ENCODE results near the gene WDR18.

Gene WDR18

GRCh38 chr19:971795-972194 is 12.3 kb upstream of the WDR18 start:
- H3K79me2 ChIP-seq (ENCODE audit: low read length), result no peaks in the 10 kb centered on the region
- H3K4me1 ChIP-seq (ENCODE audit: low read length), result no peaks in the 10 kb centered on the region
- no peak overlapping the region for H3K4me3 ChIP-seq (ENCODE audit: low read length)
- H3F3A ChIP-seq (ENCODE audit: insufficient read depth, low read length), result no peaks in the 10 kb centered on the region
- no peak overlapping the region for H3K9ac ChIP-seq (ENCODE audit: low read length)
- TF ChIP-seq EZH2 (optimal IDR thresholded peaks at IDR 0.05; ENCODE audit: low read depth, low read length) (no peak), CTCF (IDR thresholded peaks at IDR 0.05; ENCODE audit: low read length) (no peak), EZH2phosphoT487 (IDR thresholded peaks at IDR 0.05; ENCODE audit: low read length) (no peak)
- no peak for DNase-seq
- no peaks in the 10 kb centered on the region for H3K27me3 ChIP-seq (replicated peaks; ENCODE audit: insufficient read depth, low read length)
- no peak overlapping the region for H3K27ac ChIP-seq (ENCODE audit: low read length)
- H3K9me3 ChIP-seq (replicated peaks; ENCODE audit: insufficient read depth, low read length), result no peaks in the 10 kb centered on the region
- H4K20me1 ChIP-seq (ENCODE audit: insufficient read depth, low read length), result no peaks in the 10 kb centered on the region
- no peak overlapping the region for H3K4me2 ChIP-seq (ENCODE audit: low read depth, low read length)
- H3K9me2 ChIP-seq (replicated peaks; ENCODE audit: insufficient read depth, low read length), result no peaks in the 10 kb centered on the region
- peaks cover 16% of the 10 kb centered on the region for H3K36me3 ChIP-seq (replicated peaks; ENCODE audit: insufficient read depth, low read length)
- no peak overlapping the region for H2AFZ ChIP-seq (ENCODE audit: low read length)

- Histone ChIP-seq H3K4me1 (ENCODE audit: low read length) (no peaks in the 10 kb centered on the region), H3K9me3 (replicated peaks; ENCODE audit: insufficient read depth, low read length) (no peaks in the 10 kb centered on the region), H3K27ac (ENCODE audit: low read length) (no peak overlapping the region), H3K9me2 (replicated peaks; ENCODE audit: insufficient read depth, low read length) (no peaks in the 10 kb centered on the region), H3K36me3 (replicated peaks; ENCODE audit: insufficient read depth, low read length) (peaks cover 16% of the 10 kb centered on the region), H3K4me2 (ENCODE audit: low read depth, low read length) (no peak overlapping the region), H3K9ac (ENCODE audit: low read length) (no peak overlapping the region), H3K4me3 (ENCODE audit: low read length) (no peak overlapping the region), H2AFZ (ENCODE audit: low read length) (no peak overlapping the region), H3K27me3 (replicated peaks; ENCODE audit: insufficient read depth, low read length) (no peaks in the 10 kb centered on the region), H4K20me1 (ENCODE audit: insufficient read depth, low read length) (no peaks in the 10 kb centered on the region), H3K79me2 (ENCODE audit: low read length) (no peaks in the 10 kb centered on the region), H3F3A (ENCODE audit: insufficient read depth, low read length) (no peaks in the 10 kb centered on the region)
- no peak for DNase-seq
- no peak for TF ChIP-seq CTCF (IDR thresholded peaks at IDR 0.05; ENCODE audit: low read length)
- TF ChIP-seq EZH2 (optimal IDR thresholded peaks at IDR 0.05; ENCODE audit: low read depth, low read length), result no peak
- TF ChIP-seq EZH2phosphoT487 (IDR thresholded peaks at IDR 0.05; ENCODE audit: low read length), result no peak
Observed at GRCh38 chr19:972281-972680, 11.9 kb upstream of the WDR18 start.

- H3K4me1 ChIP-seq (ENCODE audit: low read length), result no peaks in the 10 kb centered on the region
- no peaks in the 10 kb centered on the region for H3K79me2 ChIP-seq (ENCODE audit: low read length)
- H4K20me1 ChIP-seq (ENCODE audit: insufficient read depth, low read length), result no peaks in the 10 kb centered on the region
- H3K36me3 ChIP-seq (replicated peaks; ENCODE audit: insufficient read depth, low read length), result peaks cover 9% of the 10 kb centered on the region
- no peaks in the 10 kb centered on the region for H3K9me2 ChIP-seq (replicated peaks; ENCODE audit: insufficient read depth, low read length)
- no peak overlapping the region for H2AFZ ChIP-seq (ENCODE audit: low read length)
- no peak overlapping the region for H3K4me3 ChIP-seq (ENCODE audit: low read length)
- no peaks in the 10 kb centered on the region for H3K27me3 ChIP-seq (replicated peaks; ENCODE audit: insufficient read depth, low read length)
- no peaks in the 10 kb centered on the region for H3F3A ChIP-seq (ENCODE audit: insufficient read depth, low read length)
- no peak overlapping the region for H3K4me2 ChIP-seq (ENCODE audit: low read depth, low read length)
- no peak for DNase-seq
- H3K9ac ChIP-seq (ENCODE audit: low read length), result no peak overlapping the region
- no peaks in the 10 kb centered on the region for H3K9me3 ChIP-seq (replicated peaks; ENCODE audit: insufficient read depth, low read length)
- TF ChIP-seq EZH2phosphoT487 (IDR thresholded peaks at IDR 0.05; ENCODE audit: low read length) (no peak), CTCF (IDR thresholded peaks at IDR 0.05; ENCODE audit: low read length) (no peak), EZH2 (optimal IDR thresholded peaks at IDR 0.05; ENCODE audit: low read depth, low read length) (no peak)
- H3K27ac ChIP-seq (ENCODE audit: low read length), result no peak overlapping the region
Observed at GRCh38 chr19:973726-974563, 10.2 kb upstream of the WDR18 start.

All from MM.1S (cell line).